HepG2 (cell line): ENCODE results near the gene LSMEM2. TPM values are rescaled to one million over a fixed set of nuclear protein-coding genes. Genes with fewer than 3 reads are reported as not detected.

Experiments
- ATF1 ChIP-seq: IDR thresholded peaks from 2 replicates; pipeline ENCODE4 v1.6.1; 2016; ENCODE audit warnings: mild to moderate bottlenecking, control low read depth
- BCL6 ChIP-seq: IDR thresholded peaks from 2 replicates; pipeline ENCODE4 v1.6.1; 2016; ENCODE audit warnings: missing genetic modification reagents, missing compliant biosample characterization
- DMTF1 ChIP-seq: sonication (generic); formaldehyde crosslinking; IDR thresholded peaks from 2 replicates; pipeline ENCODE4 v1.4.0; 2020; ENCODE audit warnings: mild to moderate bottlenecking, missing genetic modification reagents
- ETV5 ChIP-seq: IDR thresholded peaks from 2 replicates; pipeline ENCODE4 v1.6.1; 2018; ENCODE audit warnings: missing biosample characterization, missing genetic modification reagents, inconsistent platforms, borderline replicate concordance
- HBP1 ChIP-seq: IDR thresholded peaks from 2 replicates; pipeline ENCODE4 v1.6.1; 2016; ENCODE audit warnings: low read depth, control low read depth
- REPIN1 ChIP-seq: sonication (generic); formaldehyde crosslinking; IDR thresholded peaks from 2 replicates; pipeline ENCODE4 v1.8.0; 2022; ENCODE audit warnings: missing genetic modification reagents, low read depth, mild to moderate bottlenecking, borderline replicate concordance
- SOX5 ChIP-seq: IDR thresholded peaks from 2 replicates; pipeline ENCODE4 v1.6.1; 2016; ENCODE audit warnings: borderline replicate concordance
- ZNF407 ChIP-seq: sonication (generic); formaldehyde crosslinking; IDR thresholded peaks from one replicate; pipeline ENCODE4 v1.5.1; 2020; ENCODE audit warnings: mild to moderate bottlenecking, missing genetic modification reagents; ENCODE audit errors: not compliant biosample characterization
- ZNF629 ChIP-seq: sonication (generic); formaldehyde crosslinking; conservative IDR thresholded peaks from 2 replicates; pipeline ENCODE4 v1.5.0; 2020; ENCODE audit warnings: missing genetic modification reagents
- ZNF839 ChIP-seq: sonication (generic); formaldehyde crosslinking; IDR thresholded peaks from 2 replicates; pipeline ENCODE4 v1.4.0; 2020; ENCODE audit warnings: missing genetic modification reagents, mild to moderate bottlenecking, borderline replicate concordance
- ZXDC ChIP-seq: sonication (generic); formaldehyde crosslinking; IDR thresholded peaks from 2 replicates; pipeline ENCODE4 v1.5.0; 2020; ENCODE audit warnings: mild to moderate bottlenecking, missing genetic modification reagents
- polyA plus RNA-seq, 8 experiments: library from polyadenylated mRNA; depleted of rRNA in 3 of 8; stranded (reverse) in 7 of 8; unstranded in 1 of 8; fragments of >200 nt; fragmentation: Illumina TruSeq in 4 of 8; extraction: Trizol in 4 of 8; gene quantifications; 2 replicates each; pipeline versions ENCODE4 v1.2.1 to v1.2.3, GENCODE V29; 2011 to 2016; ENCODE audit warnings: low read depth in 4 of 8, missing spikeins in 1 of 8, mixed read lengths in 1 of 8; ENCODE audit not compliant: insufficient read depth in 1 of 8
- total RNA-seq, 5 experiments: library from RNA; depleted of rRNA; stranded (reverse); fragments of >200 nt; fragmentation: Illumina TruSeq; extraction: Trizol; gene quantifications; 2 replicates each; pipeline ENCODE4 v1.2.3, GENCODE V29; 2016; ENCODE audit warnings: low read depth in 1 of 5

The LSMEM2 gene
- total and polyA plus RNA-seq, 2 of the 13 experiments (the other 11 are each of a cell fraction or from before 2014, with no cell fraction given), result 0.07 to 0.41 TPM

GRCh38 chr3:50337175-50337861 is 58.4 kb downstream of the LSMEM2 start (continued):
- peak; percentile 89; the same call in 1 of the 2 replicates for TF ChIP-seq HBP1 (CRISPR knock-in tag)
- peak; percentile 45; the same call in 1 of the 2 replicates for TF ChIP-seq SOX5 (CRISPR knock-in tag)
- peak; percentile 39; the same call in 1 of the 2 replicates for TF ChIP-seq ZNF839 (CRISPR knock-in tag)
- peak; percentile 65; the same call in 1 of the 2 replicates for TF ChIP-seq ZXDC (CRISPR knock-in tag)
- TF ChIP-seq ETV5 (CRISPR knock-in tag), result no peak
- peak; percentile 30 for TF ChIP-seq ZNF407
- 0 out of 2 replicates have a peak, but pooled peaks have one; percentile 43 for TF ChIP-seq REPIN1 (CRISPR knock-in tag)
- no peak for TF ChIP-seq DMTF1 (CRISPR knock-in tag)
- TF ChIP-seq BCL6 (CRISPR knock-in tag), result peak; percentile 37; the same call in 1 of the 2 replicates
- no peak for TF ChIP-seq ATF1 (CRISPR knock-in tag)
- TF ChIP-seq ZNF629, result no peak; the same call in 1 of the 2 replicates
